Keratinocyte (primary cell): ENCODE results near the gene SLF1.

Experiments used
- CTCF ChIP-seq, 3 experiments: IDR thresholded peaks in 1 of 3; conservative IDR thresholded peaks in 1 of 3; optimal IDR thresholded peaks in 1 of 3; 2 replicates in 2 of 3; 3 replicates in 1 of 3; pipeline versions ENCODE3 to v1.5.1; 2011; ENCODE audit warnings: low read length in 3 of 3, mild to moderate bottlenecking in 3 of 3, moderate library complexity in 2 of 3, control low read depth in 1 of 3, inconsistent platforms in 1 of 3; ENCODE audit not compliant: insufficient read depth in 2 of 3; ENCODE audit errors: extremely low read depth in 1 of 3
- EZH2 ChIP-seq: IDR thresholded peaks from one replicate; pipeline ENCODE4 v1.6.1; 2012; ENCODE audit warnings: inconsistent platforms, mild to moderate bottlenecking, low read length, moderate library complexity

GRCh38 chr5:94725142-94725541 lies 106.7 kb downstream of the SLF1 start:
- no peak for TF ChIP-seq CTCF (optimal IDR thresholded peaks at IDR 0.05 in 1 of 3, IDR thresholded peaks at IDR 0.05 in 1 of 3, conservative IDR thresholded peaks at IDR 0.05 in 1 of 3; ENCODE audit: extremely low read depth in 1 of 3, insufficient read depth in 2 of 3, low read length in 3 of 3)
- no peak for TF ChIP-seq EZH2
